Ishikawa (cell line): Measurements from ENCODE around the gene RAD51B.

ENCODE experiments used
- EGR1 ChIP-seq: IDR thresholded peaks from 2 replicates; pipeline ENCODE4 v1.6.1; 2012
- EP300 ChIP-seq: IDR thresholded peaks from 2 replicates; pipeline ENCODE4 v1.6.1; 2012; ENCODE audit warnings: borderline replicate concordance
- RAD21 ChIP-seq: IDR thresholded peaks from 2 replicates; pipeline ENCODE4 v1.6.1; 2012; ENCODE audit warnings: low read depth
- REST ChIP-seq: IDR thresholded peaks from 2 replicates; pipeline ENCODE4 v1.6.1; 2012; ENCODE audit warnings: low read depth, mild to moderate bottlenecking
- TAF1 ChIP-seq: IDR thresholded peaks from 2 replicates; pipeline ENCODE4 v1.6.1; 2012; ENCODE audit warnings: low read depth, mild to moderate bottlenecking
- TCF12 ChIP-seq: IDR thresholded peaks from 2 replicates; pipeline ENCODE4 v1.6.1; 2012; ENCODE audit warnings: low read depth
- YY1 ChIP-seq: IDR thresholded peaks from 2 replicates; pipeline ENCODE4 v1.6.1; 2012; ENCODE audit warnings: low read depth
- TF ChIP-seq, protein P1 (sequence below): IDR thresholded peaks from 2 replicates; pipeline ENCODE4 v1.6.1; 2012

- TF ChIP-seq RAD21 (no peak), EGR1 (no peak), TAF1 (no peak), EP300 (no peak), YY1 (no peak), TCF12 (no peak), REST (no peak)
- TF ChIP-seq, protein P1, sequence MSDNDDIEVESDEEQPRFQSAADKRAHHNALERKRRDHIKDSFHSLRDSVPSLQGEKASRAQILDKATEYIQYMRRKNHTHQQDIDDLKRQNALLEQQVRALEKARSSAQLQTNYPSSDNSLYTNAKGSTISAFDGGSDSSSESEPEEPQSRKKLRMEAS, result no peak
Measured at GRCh38 chr14:68463299-68463698, 643.7 kb downstream of the RAD51B start.
